Progenitor cell of endocrine pancreas (in vitro differentiated cells): ENCODE measurements around the gene TMPRSS6. TPM values are rescaled to one million over a fixed set of nuclear protein-coding genes. Genes with fewer than 3 reads are reported as not detected.

Experiments
- DNase-seq: peaks from one replicate; pipeline ENCODE4 v3.0.0; 2021; ENCODE audit warnings: low spot score; ENCODE audit not compliant: unreplicated experiment
- H3K27ac Mint-ChIP-seq: 2 replicates; pipeline ENCODE4 v1.8.0; 2021; ENCODE audit warnings: mild to moderate bottlenecking, moderate library complexity, mixed read lengths
- H3K27me3 Mint-ChIP-seq: 2 replicates; pipeline ENCODE4 v1.8.0; 2021; ENCODE audit warnings: mixed read lengths
- H3K36me3 Mint-ChIP-seq: 2 replicates; pipeline ENCODE4 v1.8.0; 2022; ENCODE audit warnings: mixed read lengths; ENCODE audit not compliant: insufficient read depth
- H3K4me1 Mint-ChIP-seq: 2 replicates; pipeline ENCODE4 v1.8.0; 2021; ENCODE audit warnings: low read depth, mixed read lengths
- H3K4me3 Mint-ChIP-seq: 2 replicates; pipeline ENCODE4 v1.8.0; 2021; ENCODE audit warnings: low read depth, mild to moderate bottlenecking, moderate library complexity, mixed read lengths
- H3K9me3 Mint-ChIP-seq: 2 replicates; pipeline ENCODE4 v1.8.0; 2021; ENCODE audit warnings: low read depth, mixed read lengths
- total RNA-seq: library from RNA; stranded (reverse); gene quantifications from 2 replicates; pipeline ENCODE4 v1.2.1, GENCODE V29; 2021
- TF ChIP-seq, protein P1 (sequence below): fragments of 200-600 bp; sonication (generic); IDR thresholded peaks from one replicate; pipeline ENCODE4 v1.5.0; 2021; ENCODE audit warnings: antibody characterized with exemption, mild to moderate bottlenecking; ENCODE audit not compliant: unreplicated experiment

The TMPRSS6 gene
- total RNA-seq, 1 donor from 2014 or later: 12.6 TPM

DNA sequence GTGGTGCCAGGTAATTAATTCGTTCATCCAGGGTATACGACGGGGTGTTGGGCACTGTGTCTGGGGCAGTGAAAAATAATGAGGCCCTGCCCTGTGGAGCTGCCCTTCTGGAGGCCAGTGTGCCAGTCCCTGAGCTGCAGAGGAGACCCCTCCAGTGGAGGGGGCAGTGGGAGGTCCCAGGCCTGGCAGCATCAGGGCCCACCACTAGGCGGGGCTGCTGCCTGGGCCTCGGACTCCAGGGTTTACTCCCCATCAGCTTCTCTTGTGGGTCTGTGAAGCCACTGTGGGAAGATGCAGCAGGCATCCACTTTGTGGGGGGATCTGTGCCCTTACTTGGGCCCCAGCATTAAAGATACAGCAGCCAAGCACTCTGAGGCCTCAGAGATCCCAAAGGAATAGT lies 17.4 kb upstream of the TMPRSS6 start:
- DNase-seq: no peak
- no peaks in the 10 kb centered on the region for H3K36me3 Mint-ChIP-seq
- TF ChIP-seq, protein P1, sequence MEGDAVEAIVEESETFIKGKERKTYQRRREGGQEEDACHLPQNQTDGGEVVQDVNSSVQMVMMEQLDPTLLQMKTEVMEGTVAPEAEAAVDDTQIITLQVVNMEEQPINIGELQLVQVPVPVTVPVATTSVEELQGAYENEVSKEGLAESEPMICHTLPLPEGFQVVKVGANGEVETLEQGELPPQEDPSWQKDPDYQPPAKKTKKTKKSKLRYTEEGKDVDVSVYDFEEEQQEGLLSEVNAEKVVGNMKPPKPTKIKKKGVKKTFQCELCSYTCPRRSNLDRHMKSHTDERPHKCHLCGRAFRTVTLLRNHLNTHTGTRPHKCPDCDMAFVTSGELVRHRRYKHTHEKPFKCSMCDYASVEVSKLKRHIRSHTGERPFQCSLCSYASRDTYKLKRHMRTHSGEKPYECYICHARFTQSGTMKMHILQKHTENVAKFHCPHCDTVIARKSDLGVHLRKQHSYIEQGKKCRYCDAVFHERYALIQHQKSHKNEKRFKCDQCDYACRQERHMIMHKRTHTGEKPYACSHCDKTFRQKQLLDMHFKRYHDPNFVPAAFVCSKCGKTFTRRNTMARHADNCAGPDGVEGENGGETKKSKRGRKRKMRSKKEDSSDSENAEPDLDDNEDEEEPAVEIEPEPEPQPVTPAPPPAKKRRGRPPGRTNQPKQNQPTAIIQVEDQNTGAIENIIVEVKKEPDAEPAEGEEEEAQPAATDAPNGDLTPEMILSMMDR: peak; percentile 33
- H3K27me3 Mint-ChIP-seq: peaks cover 20% of the 10 kb centered on the region
- H3K4me1 Mint-ChIP-seq: peaks cover 6% of the 10 kb centered on the region
- no peak overlapping the region for H3K4me3 Mint-ChIP-seq
- H3K9me3 Mint-ChIP-seq: no peaks in the 10 kb centered on the region
- no peak overlapping the region for H3K27ac Mint-ChIP-seq

DNA sequence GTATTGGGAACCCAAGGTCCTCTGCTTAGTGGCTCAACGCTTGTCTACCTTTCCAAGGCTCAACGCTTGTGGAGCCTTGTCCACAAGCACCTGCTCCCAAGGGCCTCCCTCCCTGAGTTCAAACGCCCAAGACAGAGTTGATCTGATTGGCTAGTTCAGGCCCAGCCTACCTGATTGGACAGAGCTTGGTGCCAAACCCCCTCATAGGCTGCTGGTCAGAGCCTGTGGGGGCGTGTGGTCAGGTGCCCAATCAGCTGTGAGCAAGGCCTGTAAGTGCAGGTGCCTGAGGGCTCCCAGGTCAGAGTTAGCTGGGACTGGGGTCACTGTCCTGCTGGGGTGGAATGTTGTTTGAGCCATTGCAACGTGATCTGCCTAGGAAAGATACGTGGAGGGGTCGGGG lies 16.9 kb upstream of the TMPRSS6 start:
- no peak for DNase-seq
- no peaks in the 10 kb centered on the region for H3K36me3 Mint-ChIP-seq
- no peak overlapping the region for H3K4me3 Mint-ChIP-seq
- H3K4me1 Mint-ChIP-seq: peaks cover 6% of the 10 kb centered on the region
- TF ChIP-seq, protein P1: no peak
- peaks cover 21% of the 10 kb centered on the region for H3K27me3 Mint-ChIP-seq
- no peak overlapping the region for H3K27ac Mint-ChIP-seq
- H3K9me3 Mint-ChIP-seq: no peaks in the 10 kb centered on the region

DNA sequence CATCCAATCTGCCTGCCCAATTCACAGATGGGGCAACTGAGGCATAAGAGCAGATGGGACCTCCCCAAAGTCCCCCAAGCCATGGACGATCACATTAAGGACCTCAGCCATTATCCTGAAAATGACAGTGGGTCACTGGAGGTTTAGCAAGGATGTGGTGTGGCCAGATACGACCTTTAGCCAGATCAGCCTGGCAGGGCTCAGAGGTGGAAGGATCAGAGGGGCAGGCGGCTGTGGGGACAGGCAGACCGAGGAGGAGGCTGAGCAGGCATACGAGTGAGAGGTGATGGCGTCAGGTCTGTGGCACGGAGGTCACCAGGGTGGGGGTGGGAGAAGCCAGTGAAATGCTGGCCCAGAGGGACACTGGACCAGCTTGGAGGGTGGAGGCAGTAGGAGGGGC lies 14.1 kb upstream of the TMPRSS6 start:
- H3K36me3 Mint-ChIP-seq: no peaks in the 10 kb centered on the region

DNA sequence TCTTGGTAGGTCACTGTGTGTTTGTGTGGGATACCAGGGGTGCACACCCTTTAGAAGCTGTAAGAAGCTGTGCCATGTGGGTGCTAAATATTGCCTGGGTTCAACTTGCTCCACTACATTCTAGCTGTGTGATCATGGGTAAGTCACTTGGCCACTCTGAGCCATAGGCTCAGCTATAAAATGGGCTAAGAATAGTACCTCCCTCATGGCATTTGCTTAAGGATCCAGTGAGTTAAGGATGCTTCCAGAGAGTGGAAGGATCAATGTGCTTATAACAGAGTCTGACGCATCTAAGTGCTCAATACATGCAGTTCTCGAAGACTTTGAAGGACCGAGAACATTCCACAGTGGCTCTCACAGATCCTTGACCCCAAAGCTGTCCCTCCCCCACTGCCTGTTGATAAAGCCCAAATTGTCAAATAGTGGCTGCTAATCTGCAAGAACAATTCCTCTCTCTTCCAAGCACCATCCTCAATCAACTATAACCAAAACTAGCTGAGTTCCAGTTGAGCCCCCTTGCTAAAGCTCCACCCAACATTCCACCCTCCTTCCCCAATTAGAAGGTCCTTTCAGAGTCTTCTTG lies 13.2 kb upstream of the TMPRSS6 start:
- Mint-ChIP-seq H3K4me3 (no peak overlapping the region), H3K9me3 (no peaks in the 10 kb centered on the region), H3K36me3 (no peaks in the 10 kb centered on the region), H3K27me3 (peaks cover 23% of the 10 kb centered on the region), H3K4me1 (peaks cover 6% of the 10 kb centered on the region), H3K27ac (no peak overlapping the region)
- TF ChIP-seq, protein P1: no peak
- DNase-seq: no peak

More for the DNA sequence above, 14.1 kb upstream of the TMPRSS6 start:
- Mint-ChIP-seq H3K27ac (no peak overlapping the region), H3K4me3 (no peak overlapping the region), H3K4me1 (peaks cover 6% of the 10 kb centered on the region), H3K27me3 (peaks cover 24% of the 10 kb centered on the region), H3K9me3 (no peaks in the 10 kb centered on the region)
- no peak for DNase-seq
- TF ChIP-seq, protein P1: no peak

DNA sequence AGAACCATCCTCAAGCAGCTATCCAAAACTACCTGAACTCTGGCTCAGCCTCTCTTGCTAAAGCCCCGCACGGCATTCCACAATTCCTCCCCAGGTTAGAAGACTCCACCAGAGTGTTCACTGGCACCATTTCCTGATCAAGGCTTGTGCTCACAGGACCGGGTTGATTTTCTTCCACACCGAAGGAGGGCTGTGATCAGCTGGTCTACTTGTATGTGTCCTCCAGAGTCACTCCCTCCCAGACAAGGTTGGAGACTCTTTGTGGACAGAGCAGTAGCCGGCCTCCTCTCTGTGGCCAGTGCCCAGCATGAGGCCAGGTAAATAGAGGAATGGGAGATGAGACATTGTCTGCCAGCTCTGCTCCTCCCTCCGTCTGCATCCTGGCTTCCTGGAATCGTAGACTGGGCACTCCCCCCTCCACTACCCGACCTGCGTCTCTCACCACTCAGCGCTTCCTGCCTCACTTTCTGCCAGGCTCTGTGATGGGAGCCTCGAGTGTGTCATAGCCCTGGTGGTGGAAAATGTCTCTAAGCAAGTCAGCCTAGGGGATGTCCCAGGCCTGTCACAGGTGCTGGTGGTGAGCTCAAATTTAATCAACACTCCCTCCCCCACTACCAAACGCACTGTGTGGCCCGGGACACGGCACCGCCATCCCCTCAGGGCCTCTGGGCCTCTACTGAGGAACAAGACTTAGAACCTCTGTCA lies 12.5 kb upstream of the TMPRSS6 start:
- peaks cover 18% of the 10 kb centered on the region for H3K27me3 Mint-ChIP-seq
- H3K4me1 Mint-ChIP-seq: peaks cover 4% of the 10 kb centered on the region
- no peak for DNase-seq
- H3K4me3 Mint-ChIP-seq: no peak overlapping the region
- H3K27ac Mint-ChIP-seq: no peak overlapping the region
- no peaks in the 10 kb centered on the region for H3K36me3 Mint-ChIP-seq
- no peaks in the 10 kb centered on the region for H3K9me3 Mint-ChIP-seq
- TF ChIP-seq, protein P1: no peak
